CD4-positive, alpha-beta T cell treated with Interleukin-6 for 4 hours (primary cell): ENCODE results near the gene CTDSPL.
"Not testable (repeated sequence)": the region's sequence is repeated elsewhere in the genome, so short reads cannot be mapped to it uniquely, and the experiment has no call there.

Experiments used
- DNase-seq: peaks from one replicate; pipeline ENCODE4 v3.0.0-alpha.2; 2020; ENCODE audit warnings: mixed read lengths

CTDSPL gene

GRCh38 chr3:38027466-38028465, 166.1 kb downstream of the CTDSPL start:
- DNase-seq, result no peak

- DNase-seq, result no peak
Measured at GRCh38 chr3:38028621-38029361, 167.1 kb downstream of the CTDSPL start.

- DNase-seq, result peak; percentile 60
Measured at GRCh38 chr3:38029400-38030125, 167.9 kb downstream of the CTDSPL start, which contains the start of gene PLCD1. PLCD1 (minus strand) TSS chr3:38029642; CDS start chr3:38029539, 103 bp downstream.

DNA sequence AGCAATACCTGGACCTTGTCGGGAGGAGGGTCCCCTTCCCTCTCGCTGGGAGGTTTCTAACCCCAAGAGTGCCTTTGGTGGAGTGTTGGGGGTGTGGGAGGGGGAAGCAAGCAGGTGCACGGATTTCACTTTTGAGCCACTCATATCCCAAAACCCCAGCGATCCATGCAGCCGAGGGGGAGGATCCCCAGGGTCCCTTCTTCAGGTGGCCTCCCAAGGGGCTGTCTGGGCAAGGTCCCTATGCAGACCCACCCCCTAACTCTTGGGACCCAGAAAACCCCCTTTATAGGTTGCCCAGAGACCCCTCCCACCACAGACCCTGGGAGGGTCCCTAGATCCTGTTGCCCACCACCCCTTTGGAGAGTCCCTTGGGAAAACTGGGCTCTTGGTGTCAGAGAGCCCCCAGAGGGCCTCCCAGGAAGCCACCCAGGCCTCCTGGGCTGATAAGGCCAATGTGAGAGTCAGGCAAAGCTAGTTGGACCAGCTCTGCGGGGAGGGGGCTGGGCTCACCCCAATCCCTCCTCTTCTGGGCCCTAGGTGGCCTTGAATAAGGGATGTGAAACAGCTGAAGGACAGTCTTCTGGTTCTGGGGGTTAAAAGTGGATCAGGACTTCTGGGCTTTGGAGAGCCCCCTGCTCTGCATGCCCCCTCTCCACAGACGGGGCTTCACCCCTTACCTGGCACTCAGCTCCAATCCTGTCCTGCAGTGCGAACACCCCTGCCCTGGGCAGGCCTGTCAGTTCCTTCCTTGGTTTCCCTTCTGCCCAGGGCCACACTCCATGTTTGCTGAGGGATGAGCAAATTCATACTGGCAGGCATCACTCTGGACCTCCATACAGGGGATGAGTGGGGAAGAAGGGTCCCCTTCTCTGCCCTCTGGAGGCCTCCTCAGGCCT, 168.7 kb downstream of the CTDSPL start:
- DNase-seq, result no peak

GRCh38 chr3:38031022-38031994, 169.6 kb downstream of the CTDSPL start:
- peak; percentile 76 for DNase-seq

DNA sequence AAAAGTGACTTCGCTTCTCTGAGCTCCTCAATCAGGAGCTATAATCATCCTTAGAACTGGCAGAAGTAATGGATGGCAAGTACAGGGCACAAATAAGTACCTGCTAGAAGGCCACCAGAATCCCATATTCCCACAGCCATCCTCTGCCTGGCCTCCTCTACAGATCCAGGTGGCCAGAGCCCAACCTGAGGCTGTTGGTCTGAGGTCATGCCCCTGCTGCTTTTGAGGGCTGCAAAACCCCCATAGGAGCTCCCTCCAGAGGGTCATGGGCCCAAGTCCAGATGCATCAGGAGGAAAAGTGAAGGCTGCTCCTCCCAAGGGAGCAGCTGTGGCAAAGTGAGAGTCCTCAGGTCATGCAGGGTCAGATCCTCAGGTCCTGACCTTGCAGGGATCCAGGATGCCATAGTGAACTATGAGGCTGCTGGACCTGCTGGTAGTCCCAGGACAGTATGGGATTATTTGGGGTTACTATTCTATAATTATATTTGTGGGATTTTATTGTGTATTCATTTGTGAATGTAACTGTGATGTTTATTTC, 170.7 kb downstream of the CTDSPL start:
- DNase-seq, result no peak

DNA sequence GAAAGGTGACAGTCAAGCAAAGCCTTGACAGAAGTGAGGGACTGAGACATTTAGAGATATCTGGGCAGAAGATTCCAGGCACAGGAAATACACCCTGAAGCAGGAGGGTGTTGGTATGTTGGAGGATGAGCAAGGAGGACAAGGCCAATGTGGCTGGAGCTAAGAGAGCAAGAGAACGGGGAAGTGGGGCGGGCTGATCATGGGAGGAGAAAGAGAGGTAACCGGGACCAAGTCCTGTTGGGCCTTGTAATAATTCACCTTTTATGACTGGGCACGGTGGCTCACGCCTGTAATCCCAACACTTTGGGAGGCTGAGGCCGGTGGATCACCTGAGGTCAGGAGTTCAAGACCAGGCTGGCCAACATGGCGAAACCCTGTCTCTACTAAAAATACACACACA, 171.9 kb downstream of the CTDSPL start:
- DNase-seq, result not testable (repeated sequence)
